ENCODE measurements around the gene DGKQ. TPM values are rescaled to one million over a fixed set of nuclear protein-coding genes. Genes with fewer than 3 reads are reported as not detected.

The DGKQ gene
- total and polyA plus RNA-seq, 2 experiments from 2014 or later, result 4.0 to 22.4 TPM

DNA sequence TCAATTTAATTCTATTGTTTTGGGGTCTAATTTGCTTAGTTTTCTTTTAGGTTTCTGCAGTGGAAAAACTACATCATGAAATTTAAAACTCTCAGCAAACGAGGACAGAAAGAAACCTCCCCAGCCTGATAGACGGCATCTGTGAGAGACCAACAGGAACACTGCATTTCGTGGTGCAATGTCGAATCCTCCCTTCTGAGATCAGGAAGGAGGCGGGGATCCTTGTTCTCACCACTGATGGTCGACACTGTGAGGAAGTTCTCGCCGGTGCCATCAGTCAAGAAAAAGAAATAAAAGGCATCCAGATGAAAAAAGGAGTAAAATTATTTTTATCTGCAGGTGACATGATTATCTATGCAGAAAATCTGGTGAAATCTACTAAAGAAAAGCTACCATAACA, 57.8 kb downstream of the DGKQ start:
- H3K27ac ChIP-seq (ENCODE audit: low read depth), result 0 out of 2 replicates have a peak overlapping the region, but pooled peaks have one; percentile 66
- DNase-seq (ENCODE audit: low spot score) (no peak), ATAC-seq (peak; percentile 38; the same call in 2 of the 3 replicates)
- no peak overlapping the region for H3K4me2 ChIP-seq
- H4K20me1 ChIP-seq (replicated peaks; ENCODE audit: insufficient read depth), result peaks cover 26% of the 10 kb centered on the region; the same call in 1 of the 2 replicates
- peaks cover 13% of the 10 kb centered on the region for H3K27me3 Mint-ChIP-seq (ENCODE audit: insufficient read depth, low read depth, poor library complexity)
- no peaks in the 10 kb centered on the region for H3K9me2 ChIP-seq (ENCODE audit: insufficient read depth)
- H2AFZ ChIP-seq, result no peak overlapping the region
- peaks cover 9% of the 10 kb centered on the region for H3K4me1 Mint-ChIP-seq
- TF ChIP-seq, protein P1, sequence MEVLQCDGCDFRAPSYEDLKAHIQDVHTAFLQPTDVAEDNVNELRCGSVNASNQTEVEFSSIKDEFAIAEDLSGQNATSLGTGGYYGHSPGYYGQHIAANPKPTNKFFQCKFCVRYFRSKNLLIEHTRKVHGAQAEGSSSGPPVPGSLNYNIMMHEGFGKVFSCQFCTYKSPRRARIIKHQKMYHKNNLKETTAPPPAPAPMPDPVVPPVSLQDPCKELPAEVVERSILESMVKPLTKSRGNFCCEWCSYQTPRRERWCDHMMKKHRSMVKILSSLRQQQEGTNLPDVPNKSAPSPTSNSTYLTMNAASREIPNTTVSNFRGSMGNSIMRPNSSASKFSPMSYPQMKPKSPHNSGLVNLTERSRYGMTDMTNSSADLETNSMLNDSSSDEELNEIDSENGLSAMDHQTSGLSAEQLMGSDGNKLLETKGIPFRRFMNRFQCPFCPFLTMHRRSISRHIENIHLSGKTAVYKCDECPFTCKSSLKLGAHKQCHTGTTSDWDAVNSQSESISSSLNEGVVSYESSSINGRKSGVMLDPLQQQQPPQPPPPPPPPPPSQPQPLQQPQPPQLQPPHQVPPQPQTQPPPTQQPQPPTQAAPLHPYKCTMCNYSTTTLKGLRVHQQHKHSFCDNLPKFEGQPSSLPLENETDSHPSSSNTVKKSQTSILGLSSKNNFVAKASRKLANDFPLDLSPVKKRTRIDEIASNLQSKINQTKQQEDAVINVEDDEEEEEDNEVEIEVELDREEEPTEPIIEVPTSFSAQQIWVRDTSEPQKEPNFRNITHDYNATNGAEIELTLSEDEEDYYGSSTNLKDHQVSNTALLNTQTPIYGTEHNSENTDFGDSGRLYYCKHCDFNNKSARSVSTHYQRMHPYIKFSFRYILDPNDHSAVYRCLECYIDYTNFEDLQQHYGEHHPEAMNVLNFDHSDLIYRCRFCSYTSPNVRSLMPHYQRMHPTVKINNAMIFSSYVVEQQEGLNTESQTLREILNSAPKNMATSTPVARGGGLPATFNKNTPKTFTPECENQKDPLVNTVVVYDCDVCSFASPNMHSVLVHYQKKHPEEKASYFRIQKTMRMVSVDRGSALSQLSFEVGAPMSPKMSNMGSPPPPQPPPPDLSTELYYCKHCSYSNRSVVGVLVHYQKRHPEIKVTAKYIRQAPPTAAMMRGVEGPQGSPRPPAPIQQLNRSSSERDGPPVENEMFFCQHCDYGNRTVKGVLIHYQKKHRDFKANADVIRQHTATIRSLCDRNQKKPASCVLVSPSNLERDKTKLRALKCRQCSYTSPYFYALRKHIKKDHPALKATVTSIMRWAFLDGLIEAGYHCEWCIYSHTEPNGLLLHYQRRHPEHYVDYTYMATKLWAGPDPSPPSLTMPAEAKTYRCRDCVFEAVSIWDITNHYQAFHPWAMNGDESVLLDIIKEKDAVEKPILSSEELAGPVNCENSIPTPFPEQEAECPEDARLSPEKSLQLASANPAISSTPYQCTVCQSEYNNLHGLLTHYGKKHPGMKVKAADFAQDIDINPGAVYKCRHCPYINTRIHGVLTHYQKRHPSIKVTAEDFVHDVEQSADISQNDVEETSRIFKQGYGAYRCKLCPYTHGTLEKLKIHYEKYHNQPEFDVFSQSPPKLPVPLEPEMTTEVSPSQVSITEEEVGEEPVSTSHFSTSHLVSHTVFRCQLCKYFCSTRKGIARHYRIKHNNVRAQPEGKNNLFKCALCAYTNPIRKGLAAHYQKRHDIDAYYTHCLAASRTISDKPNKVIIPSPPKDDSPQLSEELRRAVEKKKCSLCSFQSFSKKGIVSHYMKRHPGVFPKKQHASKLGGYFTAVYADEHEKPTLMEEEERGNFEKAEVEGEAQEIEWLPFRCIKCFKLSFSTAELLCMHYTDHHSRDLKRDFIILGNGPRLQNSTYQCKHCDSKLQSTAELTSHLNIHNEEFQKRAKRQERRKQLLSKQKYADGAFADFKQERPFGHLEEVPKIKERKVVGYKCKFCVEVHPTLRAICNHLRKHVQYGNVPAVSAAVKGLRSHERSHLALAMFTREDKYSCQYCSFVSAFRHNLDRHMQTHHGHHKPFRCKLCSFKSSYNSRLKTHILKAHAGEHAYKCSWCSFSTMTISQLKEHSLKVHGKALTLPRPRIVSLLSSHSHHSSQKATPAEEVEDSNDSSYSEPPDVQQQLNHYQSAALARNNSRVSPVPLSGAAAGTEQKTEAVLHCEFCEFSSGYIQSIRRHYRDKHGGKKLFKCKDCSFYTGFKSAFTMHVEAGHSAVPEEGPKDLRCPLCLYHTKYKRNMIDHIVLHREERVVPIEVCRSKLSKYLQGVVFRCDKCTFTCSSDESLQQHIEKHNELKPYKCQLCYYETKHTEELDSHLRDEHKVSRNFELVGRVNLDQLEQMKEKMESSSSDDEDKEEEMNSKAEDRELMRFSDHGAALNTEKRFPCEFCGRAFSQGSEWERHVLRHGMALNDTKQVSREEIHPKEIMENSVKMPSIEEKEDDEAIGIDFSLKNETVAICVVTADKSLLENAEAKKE (CRISPR knock-in tag; IDR thresholded peaks at IDR 0.05), result no peak
- TF ChIP-seq, protein P2, sequence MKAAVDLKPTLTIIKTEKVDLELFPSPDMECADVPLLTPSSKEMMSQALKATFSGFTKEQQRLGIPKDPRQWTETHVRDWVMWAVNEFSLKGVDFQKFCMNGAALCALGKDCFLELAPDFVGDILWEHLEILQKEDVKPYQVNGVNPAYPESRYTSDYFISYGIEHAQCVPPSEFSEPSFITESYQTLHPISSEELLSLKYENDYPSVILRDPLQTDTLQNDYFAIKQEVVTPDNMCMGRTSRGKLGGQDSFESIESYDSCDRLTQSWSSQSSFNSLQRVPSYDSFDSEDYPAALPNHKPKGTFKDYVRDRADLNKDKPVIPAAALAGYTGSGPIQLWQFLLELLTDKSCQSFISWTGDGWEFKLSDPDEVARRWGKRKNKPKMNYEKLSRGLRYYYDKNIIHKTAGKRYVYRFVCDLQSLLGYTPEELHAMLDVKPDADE (IDR thresholded peaks at IDR 0.05), result no peak
- TF ChIP-seq EZH2 (IDR thresholded peaks at IDR 0.05; ENCODE audit: low read depth, unreplicated experiment), result no peak
- TF ChIP-seq, protein P3, sequence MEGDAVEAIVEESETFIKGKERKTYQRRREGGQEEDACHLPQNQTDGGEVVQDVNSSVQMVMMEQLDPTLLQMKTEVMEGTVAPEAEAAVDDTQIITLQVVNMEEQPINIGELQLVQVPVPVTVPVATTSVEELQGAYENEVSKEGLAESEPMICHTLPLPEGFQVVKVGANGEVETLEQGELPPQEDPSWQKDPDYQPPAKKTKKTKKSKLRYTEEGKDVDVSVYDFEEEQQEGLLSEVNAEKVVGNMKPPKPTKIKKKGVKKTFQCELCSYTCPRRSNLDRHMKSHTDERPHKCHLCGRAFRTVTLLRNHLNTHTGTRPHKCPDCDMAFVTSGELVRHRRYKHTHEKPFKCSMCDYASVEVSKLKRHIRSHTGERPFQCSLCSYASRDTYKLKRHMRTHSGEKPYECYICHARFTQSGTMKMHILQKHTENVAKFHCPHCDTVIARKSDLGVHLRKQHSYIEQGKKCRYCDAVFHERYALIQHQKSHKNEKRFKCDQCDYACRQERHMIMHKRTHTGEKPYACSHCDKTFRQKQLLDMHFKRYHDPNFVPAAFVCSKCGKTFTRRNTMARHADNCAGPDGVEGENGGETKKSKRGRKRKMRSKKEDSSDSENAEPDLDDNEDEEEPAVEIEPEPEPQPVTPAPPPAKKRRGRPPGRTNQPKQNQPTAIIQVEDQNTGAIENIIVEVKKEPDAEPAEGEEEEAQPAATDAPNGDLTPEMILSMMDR (conservative IDR thresholded peaks at IDR 0.05; ENCODE audit: low read depth in 2 of 2), result no peak
- TF ChIP-seq ZNF331 (CRISPR knock-in tag; IDR thresholded peaks at IDR 0.05; ENCODE audit: low read depth), result no peak
- no peak for TF ChIP-seq NANOG (IDR thresholded peaks at IDR 0.05; ENCODE audit: borderline replicate concordance)
- TF ChIP-seq CREB1 (CRISPR knock-in tag; IDR thresholded peaks at IDR 0.05; ENCODE audit: low read depth), result no peak
- TF ChIP-seq POLR2AphosphoS5 (IDR thresholded peaks at IDR 0.05; ENCODE audit: low read depth), result no peak
- no peak for TF ChIP-seq STAT1 (IDR thresholded peaks at IDR 0.05; ENCODE audit: unreplicated experiment)
- TF ChIP-seq EZH2phosphoT487 (IDR thresholded peaks at IDR 0.05; ENCODE audit: unreplicated experiment), result no peak
- TF ChIP-seq ZNF114 (CRISPR knock-in tag; IDR thresholded peaks at IDR 0.05), result no peak
- no peaks in the 10 kb centered on the region for H3K9me3 Mint-ChIP-seq
- 0 out of 2 replicates have a peak, but pooled peaks cover 3% of the 10 kb centered on the region for H3F3A ChIP-seq (replicated peaks; ENCODE audit: low read depth)
- peaks cover 8% of the 10 kb centered on the region; the same call in 2 of the 3 replicates for H3K36me3 Mint-ChIP-seq (ENCODE audit: low read depth)
- peaks cover 63% of the 10 kb centered on the region for H3K79me2 ChIP-seq (replicated peaks; ENCODE audit: insufficient read depth)
- H3K27ac Mint-ChIP-seq, result no peak overlapping the region
- no peaks in the 10 kb centered on the region for H3K27me3 ChIP-seq (ENCODE audit: insufficient read depth)
- H3K4me3 ChIP-seq, result no peak overlapping the region
- H3K4me3 Mint-ChIP-seq, result no peak overlapping the region
- H3K4me1 ChIP-seq (ENCODE audit: insufficient read depth), result no peaks in the 10 kb centered on the region
- no peaks in the 10 kb centered on the region for H3K36me3 ChIP-seq (ENCODE audit: insufficient read depth)

All from GM23338 (cell line).